Activated T-helper 1 cell treated with Interleukin-2 at 50 U/mL for 16 hours (primary cell): ENCODE results near the gene TMEM87A.
"Not testable (repeated sequence)": the region's sequence is repeated elsewhere in the genome, so short reads cannot be mapped to it uniquely, and the experiment has no call there.

Experiments used
- DNase-seq: peaks from one replicate; pipeline ENCODE4 v3.0.0-alpha.2; 2020; ENCODE audit warnings: low read depth

The TMEM87A gene

DNA sequence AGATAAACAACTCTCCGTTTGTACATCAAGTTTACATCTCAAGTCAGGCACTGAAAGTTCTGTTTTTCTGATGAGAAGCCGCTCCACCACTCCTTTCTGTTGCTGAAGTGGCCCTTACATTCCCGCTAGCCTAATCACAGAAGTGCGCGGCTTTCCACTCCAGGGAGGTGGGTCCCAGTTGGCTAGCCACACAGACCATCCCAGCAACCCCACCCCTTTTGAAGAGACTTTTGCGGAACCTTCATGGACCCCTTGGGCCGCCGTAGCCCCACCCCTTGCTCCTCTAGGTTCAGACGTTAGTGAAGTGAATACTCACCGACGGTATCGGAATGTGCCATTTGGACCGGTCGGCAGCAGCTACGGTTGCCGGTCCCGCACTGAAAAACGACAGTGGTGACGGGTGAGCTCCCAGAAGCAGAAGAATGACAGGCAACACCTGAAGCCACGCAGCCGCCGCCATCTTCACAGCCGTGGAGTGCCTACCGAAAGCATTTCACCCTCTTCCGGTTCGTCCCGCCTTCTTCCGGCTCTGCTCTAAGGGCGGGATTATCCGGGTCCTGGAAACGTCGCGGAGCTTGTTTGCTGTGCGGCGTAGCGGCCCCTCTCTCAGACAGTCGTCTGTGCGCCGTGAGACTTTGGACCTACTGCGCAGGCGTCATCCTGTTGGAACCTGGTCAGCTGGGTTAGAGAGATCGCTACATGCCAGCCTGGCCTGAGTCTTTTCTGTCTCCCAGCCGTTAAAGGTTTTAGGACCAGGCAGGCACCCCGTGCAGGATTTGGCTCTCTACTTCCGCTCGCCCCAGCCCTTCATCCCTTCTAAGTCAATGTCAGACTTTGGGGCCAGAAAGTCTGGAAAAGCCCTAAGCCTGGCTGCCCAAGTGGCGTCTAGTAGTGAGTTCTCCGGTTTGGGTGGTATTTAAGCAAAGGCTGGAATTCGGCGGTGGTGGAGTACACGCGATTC lies at the start of gene TMEM87A, which contains the start of gene GANC:
Gene TMEM87A (minus strand): TSS at position 495 of the 961 bp plus-strand sequence. CDS start 35 bp downstream, at position 460.
Gene GANC (plus strand): TSS at position 263 of the 961 bp plus-strand sequence. CDS start 1,281 bp downstream, outside the sequence.
- peak; percentile 91 for DNase-seq

GRCh38 chr15:42319206-42319605 lies 46.0 kb upstream of the TMEM87A start:
- no peak for DNase-seq

GRCh38 chr15:42316282-42316805 lies 43.1 kb upstream of the TMEM87A start:
- not testable (repeated sequence) for DNase-seq

DNA sequence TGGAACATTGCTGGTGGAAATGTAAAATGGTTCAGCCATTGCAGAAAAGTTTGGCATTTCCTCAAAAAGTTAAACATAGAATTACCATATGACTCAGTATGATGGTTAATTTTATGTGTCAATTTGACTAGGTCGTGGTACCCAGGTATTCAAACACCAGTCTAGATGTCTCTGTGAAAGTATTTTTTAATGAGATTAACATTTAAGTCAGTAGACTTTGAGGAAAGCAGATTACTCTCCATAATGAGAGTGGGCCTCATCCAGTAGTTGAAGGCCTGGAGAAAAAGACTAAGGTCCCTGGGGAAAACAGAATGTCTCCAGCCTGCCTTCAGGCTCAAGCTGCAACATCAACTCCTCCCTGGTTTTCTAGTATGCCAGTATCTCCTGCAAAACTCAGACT lies 42.3 kb upstream of the TMEM87A start:
- DNase-seq, result no peak

DNA sequence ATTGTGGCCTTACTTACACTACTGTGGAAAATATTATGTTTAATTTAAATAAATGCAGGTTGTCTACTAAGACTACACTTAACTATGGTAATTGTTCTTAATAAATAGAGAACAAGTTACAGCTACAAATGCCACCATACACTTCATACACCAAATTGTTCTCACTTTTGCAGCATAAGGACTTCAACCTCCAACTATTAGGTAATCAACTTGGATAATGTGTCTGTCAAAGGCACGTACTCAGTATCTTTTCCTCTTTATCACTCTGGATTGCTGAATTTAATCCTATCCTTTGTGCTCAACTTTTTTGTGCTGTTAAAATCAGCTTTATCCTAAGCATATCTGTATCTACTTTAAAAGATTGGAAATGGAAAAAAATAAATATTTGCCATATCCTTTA lies 41.6 kb upstream of the TMEM87A start:
- DNase-seq, result no peak

- no peak for DNase-seq
Measured at GRCh38 chr15:42313463-42313862, 40.2 kb upstream of the TMEM87A start.

DNA sequence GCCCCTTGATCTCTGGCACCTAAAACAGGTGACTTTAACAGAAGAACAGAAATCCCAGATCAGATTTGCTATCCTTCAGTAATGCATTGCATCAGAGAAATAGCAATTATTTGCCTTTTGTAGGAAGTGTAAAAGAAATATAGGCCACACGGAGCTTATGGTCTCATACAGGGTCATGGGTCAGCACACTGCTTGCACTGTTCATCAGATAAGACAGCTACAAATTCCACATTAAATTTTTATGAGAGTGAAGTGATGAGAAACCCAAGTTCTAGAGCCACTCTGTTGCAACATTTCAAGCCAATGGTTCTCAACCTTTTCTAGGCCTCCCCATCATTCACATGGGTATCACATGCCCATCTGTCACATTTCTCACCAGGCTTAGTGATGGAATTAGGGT lies 33.4 kb upstream of the TMEM87A start:
- DNase-seq, result no peak

DNA sequence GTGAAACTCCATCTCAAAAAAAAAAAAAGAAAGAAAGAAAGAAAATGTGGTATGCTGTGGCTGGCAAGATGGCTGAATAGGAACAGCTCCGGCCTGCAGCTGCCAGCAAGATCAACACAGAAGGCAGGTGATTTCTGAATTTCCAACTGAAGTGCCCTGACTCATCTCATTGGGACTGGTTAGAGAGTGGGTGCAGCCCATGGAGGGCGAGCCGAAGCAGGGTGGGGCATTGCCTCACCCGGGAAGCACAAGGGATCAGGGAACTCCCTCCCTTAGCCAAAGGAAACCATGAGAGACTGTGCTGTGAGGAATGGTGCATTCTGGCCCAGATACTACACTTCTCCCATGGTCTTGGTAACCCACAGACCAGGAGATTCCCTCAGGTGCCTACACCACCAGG lies 27.8 kb upstream of the TMEM87A start:
- DNase-seq, result not testable (repeated sequence)

GRCh38 chr15:42289166-42289565 lies 15.9 kb upstream of the TMEM87A start:
- DNase-seq, result no peak

- no peak for DNase-seq
Measured at GRCh38 chr15:42287931-42288330, 14.7 kb upstream of the TMEM87A start.

DNA sequence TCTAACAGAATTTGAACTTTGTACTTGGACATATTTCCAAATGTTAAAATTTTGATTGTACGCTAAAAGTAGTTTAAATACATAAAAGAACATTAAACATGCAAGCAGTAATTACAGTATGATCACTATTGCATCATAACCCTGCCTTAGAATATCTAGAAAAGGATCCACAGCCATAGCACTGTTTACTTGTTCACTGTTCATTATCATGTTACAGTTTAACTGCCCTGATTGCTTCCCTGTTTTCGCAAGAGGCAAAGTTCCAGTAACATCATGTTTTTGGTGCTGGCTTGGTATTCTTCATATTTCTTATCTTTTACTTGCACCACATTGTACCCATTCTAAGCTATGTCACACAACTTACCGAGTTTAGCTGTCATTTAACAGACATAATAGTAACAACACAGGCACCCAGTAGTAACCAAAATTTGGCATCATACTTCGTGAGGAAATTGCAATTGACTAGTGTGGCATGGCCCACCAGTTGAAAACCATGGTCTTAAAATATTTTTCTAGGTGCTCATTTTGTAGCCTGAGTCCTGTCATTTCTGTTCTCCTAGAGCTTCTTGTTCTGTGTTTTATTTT lies 13.3 kb upstream of the TMEM87A start:
- no peak for DNase-seq

GRCh38 chr15:42285034-42285433 lies 11.8 kb upstream of the TMEM87A start:
- no peak for DNase-seq

DNA sequence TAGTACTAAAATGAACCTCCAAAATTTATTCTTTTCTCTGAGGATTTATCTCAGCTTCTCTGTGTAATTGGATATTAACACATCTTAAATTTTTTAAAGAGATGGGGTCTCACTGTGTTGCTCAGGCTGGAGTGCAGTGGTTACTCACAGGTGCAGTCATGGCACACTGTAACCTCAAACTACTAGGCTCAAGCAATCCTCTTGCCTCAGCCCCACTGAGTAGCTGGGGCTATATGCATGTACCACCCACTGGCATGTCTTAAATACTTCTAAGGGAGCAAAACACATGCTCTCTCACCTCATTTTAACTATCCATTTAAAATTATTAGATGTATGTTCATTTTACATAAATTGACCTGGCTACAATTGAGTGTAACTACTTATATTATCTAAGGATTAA lies 11.3 kb upstream of the TMEM87A start:
- no peak for DNase-seq

DNA sequence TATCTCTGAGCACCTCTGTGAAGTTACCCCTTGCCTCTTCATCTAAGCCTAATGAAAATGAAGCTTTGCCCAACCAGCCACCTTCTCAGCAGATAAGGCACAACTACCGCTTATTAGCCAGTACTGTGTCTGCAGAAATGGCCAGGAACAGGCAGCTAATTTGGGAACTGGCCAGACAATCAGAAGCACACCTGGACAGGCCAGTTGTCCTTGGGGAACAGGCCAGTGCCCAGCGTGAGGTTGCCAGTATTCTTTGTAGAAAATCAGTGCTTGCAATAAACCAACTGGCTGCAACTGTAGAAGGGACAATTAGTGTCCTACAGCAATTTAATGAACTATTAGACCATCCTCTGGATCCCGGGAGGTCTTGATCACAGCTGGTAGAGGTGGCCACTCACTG lies 10.4 kb upstream of the TMEM87A start:
- no peak for DNase-seq

- DNase-seq, result no peak
Measured at GRCh38 chr15:42282926-42283325, 9.7 kb upstream of the TMEM87A start.

GRCh38 chr15:42282344-42282743 lies 9.1 kb upstream of the TMEM87A start:
- no peak for DNase-seq

DNA sequence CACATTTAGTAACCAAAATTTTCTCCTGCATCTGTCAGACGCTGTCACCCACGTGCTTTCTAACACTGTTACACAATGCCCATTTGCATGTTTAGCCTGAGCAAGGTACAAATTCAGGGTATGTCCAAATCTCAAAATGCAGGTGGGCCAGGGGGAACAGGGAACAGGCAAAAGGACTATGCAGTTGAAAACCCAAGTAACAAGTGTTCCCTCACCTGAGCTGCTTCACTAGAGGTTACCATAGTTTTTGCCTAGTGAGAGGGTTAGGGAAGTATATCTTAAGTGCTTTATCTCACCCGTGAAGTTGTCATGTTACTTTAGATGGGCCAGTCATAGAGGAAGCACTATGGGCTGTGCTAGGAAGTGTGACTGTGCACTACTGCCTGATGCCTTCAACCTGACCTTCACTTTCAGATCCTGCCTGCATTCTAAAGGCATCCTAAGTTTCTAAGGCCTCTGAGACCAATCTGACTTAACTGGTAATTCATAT lies 6.0 kb upstream of the TMEM87A start:
- DNase-seq, result no peak

DNA sequence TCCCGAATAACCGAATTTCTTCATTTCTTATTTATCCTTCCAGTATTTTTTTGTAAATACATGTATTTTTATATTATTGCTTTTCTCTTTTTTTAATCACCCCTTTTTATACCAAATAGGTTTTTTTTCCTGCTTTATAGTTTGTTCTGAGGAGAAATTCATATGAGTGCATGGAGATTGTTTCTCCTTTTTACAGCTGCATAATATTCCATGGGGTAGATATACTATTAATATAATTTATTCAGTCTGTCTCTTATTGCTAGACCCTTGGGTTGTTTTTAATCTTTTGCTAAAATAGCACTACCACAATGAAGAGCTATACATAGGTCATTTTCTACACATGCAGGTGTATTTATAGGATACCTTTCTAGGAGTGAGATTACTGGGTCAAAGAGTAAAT lies 3.5 kb upstream of the TMEM87A start:
- DNase-seq, result no peak

DNA sequence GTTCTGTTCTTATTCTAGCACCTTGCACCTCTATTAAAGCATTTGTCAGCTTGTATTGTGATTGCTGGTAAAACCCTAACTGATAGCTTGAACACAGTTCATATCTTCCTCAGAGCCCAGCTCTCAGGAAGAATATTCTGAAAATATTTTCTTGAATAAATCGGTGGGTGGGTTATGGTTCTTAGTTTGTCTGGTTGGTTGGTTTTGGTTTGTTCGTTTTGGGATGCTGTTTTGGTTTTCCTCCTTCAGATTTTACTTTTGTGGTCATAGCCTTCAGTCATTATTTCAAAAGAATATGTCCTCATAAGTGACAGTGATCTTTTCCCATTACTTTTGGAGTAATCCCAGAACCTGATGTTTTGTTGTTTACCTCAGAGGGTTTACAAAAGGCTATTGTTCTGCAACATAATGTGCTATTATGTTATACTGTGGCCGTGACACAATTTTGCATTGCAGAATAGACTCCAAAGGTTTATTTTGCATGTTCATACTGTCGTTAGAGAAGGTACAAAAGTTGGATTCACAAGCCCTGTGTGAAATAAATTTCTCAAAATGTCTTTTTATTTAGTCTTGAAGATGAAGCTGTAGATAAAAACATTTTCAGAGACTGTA lies 2.7 kb upstream of the TMEM87A start:
- DNase-seq, result no peak

GRCh38 chr15:42274702-42274989 lies 1.4 kb upstream of the TMEM87A start:
- no peak for DNase-seq

- DNase-seq, result peak; percentile 41
Measured at GRCh38 chr15:42273900-42274701, 868 bp upstream of the TMEM87A start.

GRCh38 chr15:42270996-42271395 lies 2.2 kb downstream of the TMEM87A start:
- DNase-seq, result no peak
